ENCODE results near the gene CROCC.
A peak's percentile ranks its signal among the peaks of the same experiment; 100 is the strongest.
"Not testable (repeated sequence)": the region's sequence is repeated elsewhere in the genome, so short reads cannot be mapped to it uniquely, and the experiment has no call there.

Gene CROCC, protein sequence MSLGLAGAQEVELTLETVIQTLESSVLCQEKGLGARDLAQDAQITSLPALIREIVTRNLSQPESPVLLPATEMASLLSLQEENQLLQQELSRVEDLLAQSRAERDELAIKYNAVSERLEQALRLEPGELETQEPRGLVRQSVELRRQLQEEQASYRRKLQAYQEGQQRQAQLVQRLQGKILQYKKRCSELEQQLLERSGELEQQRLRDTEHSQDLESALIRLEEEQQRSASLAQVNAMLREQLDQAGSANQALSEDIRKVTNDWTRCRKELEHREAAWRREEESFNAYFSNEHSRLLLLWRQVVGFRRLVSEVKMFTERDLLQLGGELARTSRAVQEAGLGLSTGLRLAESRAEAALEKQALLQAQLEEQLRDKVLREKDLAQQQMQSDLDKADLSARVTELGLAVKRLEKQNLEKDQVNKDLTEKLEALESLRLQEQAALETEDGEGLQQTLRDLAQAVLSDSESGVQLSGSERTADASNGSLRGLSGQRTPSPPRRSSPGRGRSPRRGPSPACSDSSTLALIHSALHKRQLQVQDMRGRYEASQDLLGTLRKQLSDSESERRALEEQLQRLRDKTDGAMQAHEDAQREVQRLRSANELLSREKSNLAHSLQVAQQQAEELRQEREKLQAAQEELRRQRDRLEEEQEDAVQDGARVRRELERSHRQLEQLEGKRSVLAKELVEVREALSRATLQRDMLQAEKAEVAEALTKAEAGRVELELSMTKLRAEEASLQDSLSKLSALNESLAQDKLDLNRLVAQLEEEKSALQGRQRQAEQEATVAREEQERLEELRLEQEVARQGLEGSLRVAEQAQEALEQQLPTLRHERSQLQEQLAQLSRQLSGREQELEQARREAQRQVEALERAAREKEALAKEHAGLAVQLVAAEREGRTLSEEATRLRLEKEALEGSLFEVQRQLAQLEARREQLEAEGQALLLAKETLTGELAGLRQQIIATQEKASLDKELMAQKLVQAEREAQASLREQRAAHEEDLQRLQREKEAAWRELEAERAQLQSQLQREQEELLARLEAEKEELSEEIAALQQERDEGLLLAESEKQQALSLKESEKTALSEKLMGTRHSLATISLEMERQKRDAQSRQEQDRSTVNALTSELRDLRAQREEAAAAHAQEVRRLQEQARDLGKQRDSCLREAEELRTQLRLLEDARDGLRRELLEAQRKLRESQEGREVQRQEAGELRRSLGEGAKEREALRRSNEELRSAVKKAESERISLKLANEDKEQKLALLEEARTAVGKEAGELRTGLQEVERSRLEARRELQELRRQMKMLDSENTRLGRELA (N-terminal part only)

DNA sequence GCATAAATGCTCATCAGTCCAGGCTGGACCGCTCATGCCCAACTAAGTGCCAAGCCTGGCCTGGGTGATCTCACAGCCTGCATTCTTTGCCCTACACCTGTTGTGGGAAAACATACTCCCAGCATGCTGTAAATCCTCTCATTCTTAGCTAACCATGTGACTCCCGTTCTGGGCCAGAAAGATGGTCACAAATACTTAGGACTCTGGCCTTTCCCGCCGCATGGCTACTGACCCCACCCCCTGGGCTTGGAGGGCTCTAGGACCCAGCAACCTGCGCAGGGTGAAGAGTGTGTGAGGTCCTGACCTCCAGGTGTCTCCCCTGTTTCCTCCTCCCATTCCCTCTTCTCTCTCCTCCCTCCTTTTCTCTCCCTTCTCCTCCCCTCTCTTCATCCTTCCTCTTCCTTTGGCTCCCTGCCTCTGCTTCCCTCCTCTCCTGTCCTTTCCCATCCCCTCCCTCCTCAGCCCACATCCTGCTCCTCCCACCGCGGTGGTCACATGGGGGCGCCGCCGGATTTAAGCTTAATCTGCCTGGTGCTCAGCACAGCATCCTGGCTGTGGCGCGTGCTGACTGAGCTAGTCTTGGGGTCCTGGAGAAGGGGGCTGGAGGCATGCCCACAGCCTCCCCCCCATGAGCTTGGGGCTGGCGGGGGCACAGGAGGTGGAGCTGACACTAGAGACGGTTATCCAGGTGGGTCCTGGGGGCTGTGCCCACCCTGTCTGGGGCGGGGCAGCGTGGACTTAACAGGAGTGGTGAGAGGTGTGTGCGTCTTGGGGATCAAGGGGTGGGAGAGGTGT lies at the start of gene CROCC:
TSS of gene CROCC (plus strand) at position 541 of the 795 bp plus-strand sequence. CDS start at position 629, 88 bp downstream.
- ATAC-seq: peak; percentile 80
- no peak for TF ChIP-seq TOX (CRISPR knock-in tag; IDR thresholded peaks at IDR 0.05; ENCODE audit: borderline replicate concordance)
- 0 out of 2 replicates have a peak, but pooled peaks have one; percentile 21 for TF ChIP-seq SNAI2 (CRISPR knock-in tag; IDR thresholded peaks at IDR 0.05)

- ATAC-seq: peak; percentile 59
Measured at GRCh38 chr1:16872152-16873075, 49.3 kb upstream of the CROCC start.

- ATAC-seq: not testable (repeated sequence)
Measured at GRCh38 chr1:16873076-16873879, 48.5 kb upstream of the CROCC start.

DNA sequence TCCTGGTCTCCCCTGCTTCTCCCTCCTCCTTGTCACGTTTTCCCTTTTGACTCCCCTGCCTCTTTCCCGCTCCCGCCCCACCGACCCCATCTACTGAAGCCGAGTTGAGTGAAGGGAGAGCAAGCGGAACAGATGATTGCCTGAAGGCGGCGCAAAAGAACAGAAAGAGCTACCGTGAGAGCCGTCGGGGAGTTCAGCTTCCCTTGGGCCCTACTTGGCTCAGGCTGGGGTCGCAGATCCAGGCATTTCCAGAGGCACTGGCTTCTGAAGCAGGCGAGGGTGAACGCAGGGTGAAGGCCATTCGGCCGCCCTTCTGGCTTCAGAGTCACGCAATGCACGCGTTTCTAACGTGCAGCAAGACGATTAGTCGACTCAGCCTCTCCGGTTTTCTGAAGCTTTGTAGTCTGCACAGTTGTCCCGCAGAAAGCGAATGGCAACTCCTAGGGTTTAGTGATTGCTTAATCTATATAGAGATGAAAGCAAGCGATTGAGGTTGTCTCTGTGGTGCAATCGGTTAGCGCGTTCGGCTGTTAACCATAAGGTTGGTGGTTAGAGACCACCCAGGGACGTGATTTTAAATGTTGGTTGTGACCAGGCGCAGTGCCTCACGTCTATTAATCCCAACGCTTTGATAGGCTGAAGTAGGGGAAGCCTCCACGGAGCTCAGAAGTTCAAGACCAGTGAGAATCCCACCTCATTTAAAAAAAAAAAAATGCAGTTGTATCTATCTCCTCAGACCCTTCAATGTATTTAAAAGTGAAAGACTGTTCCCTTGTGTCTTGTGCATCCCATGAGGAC lies 46.6 kb upstream of the CROCC start:
- not testable (repeated sequence) for ATAC-seq

- not testable (repeated sequence) for ATAC-seq
Measured at GRCh38 chr1:16881742-16882141, 40.0 kb upstream of the CROCC start.

DNA sequence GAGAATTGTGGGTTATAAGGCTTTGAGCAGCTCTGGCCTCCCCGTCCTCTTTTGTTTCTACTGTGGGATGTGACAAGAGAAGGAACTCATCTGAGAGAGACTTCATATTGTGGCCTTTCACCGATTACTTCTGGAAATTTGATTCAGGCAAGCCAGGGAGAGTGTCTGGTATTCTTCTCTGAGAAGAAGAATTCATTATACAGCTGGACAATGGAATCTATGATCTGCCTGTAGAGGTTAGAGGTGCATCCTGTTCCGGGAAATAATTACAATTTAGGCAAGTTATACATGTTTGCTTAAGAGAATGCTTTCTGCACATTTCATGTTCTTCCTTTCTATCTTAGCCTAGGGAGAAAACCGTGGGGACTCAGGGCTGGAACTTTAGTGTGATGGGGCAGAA lies 38.7 kb upstream of the CROCC start:
- TF ChIP-seq BACH2 (CRISPR knock-in tag; IDR thresholded peaks at IDR 0.05; ENCODE audit: borderline replicate concordance): no peak
- TF ChIP-seq TOX (CRISPR knock-in tag; IDR thresholded peaks at IDR 0.05; ENCODE audit: borderline replicate concordance): no peak
- TF ChIP-seq ZNF8 (CRISPR knock-in tag; IDR thresholded peaks at IDR 0.05): no peak
- TF ChIP-seq ARNTL (CRISPR knock-in tag; IDR thresholded peaks at IDR 0.05; ENCODE audit: borderline replicate concordance, low read depth): no peak
- no peak for ATAC-seq

GRCh38 chr1:16884487-16884886 lies 37.2 kb upstream of the CROCC start:
- not testable (repeated sequence) for ATAC-seq

GRCh38 chr1:16886860-16887605 lies 34.7 kb upstream of the CROCC start:
- TF ChIP-seq ISL1 (CRISPR knock-in tag; IDR thresholded peaks at IDR 0.05): no peak
- TF ChIP-seq ESRRG (CRISPR knock-in tag; IDR thresholded peaks at IDR 0.05): no peak
- TF ChIP-seq SNAI2 (CRISPR knock-in tag; IDR thresholded peaks at IDR 0.05): no peak
- TF ChIP-seq, protein P1, sequence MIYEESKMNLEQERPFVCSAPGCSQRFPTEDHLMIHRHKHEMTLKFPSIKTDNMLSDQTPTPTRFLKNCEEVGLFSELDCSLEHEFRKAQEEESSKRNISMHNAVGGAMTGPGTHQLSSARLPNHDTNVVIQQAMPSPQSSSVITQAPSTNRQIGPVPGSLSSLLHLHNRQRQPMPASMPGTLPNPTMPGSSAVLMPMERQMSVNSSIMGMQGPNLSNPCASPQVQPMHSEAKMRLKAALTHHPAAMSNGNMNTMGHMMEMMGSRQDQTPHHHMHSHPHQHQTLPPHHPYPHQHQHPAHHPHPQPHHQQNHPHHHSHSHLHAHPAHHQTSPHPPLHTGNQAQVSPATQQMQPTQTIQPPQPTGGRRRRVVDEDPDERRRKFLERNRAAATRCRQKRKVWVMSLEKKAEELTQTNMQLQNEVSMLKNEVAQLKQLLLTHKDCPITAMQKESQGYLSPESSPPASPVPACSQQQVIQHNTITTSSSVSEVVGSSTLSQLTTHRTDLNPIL (CRISPR knock-in tag; IDR thresholded peaks at IDR 0.05; ENCODE audit: low read depth): no peak
- TF ChIP-seq BACH2 (CRISPR knock-in tag; IDR thresholded peaks at IDR 0.05; ENCODE audit: borderline replicate concordance): no peak
- no peak for TF ChIP-seq ZC3H10 (CRISPR knock-in tag; IDR thresholded peaks at IDR 0.05)
- TF ChIP-seq ZFP30 (CRISPR knock-in tag; IDR thresholded peaks at IDR 0.05): no peak
- TF ChIP-seq ZNF70 (CRISPR knock-in tag; IDR thresholded peaks at IDR 0.05): no peak
- TF ChIP-seq, protein P2, sequence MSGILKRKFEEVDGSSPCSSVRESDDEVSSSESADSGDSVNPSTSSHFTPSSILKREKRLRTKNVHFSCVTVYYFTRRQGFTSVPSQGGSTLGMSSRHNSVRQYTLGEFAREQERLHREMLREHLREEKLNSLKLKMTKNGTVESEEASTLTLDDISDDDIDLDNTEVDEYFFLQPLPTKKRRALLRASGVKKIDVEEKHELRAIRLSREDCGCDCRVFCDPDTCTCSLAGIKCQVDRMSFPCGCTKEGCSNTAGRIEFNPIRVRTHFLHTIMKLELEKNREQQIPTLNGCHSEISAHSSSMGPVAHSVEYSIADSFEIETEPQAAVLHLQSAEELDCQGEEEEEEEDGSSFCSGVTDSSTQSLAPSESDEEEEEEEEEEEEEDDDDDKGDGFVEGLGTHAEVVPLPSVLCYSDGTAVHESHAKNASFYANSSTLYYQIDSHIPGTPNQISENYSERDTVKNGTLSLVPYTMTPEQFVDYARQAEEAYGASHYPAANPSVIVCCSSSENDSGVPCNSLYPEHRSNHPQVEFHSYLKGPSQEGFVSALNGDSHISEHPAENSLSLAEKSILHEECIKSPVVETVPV (CRISPR knock-in tag; IDR thresholded peaks at IDR 0.05): no peak
- TF ChIP-seq ZNF565 (CRISPR knock-in tag; conservative IDR thresholded peaks at IDR 0.05; ENCODE audit: low read depth): no peak
- no peak for TF ChIP-seq TOX (CRISPR knock-in tag; IDR thresholded peaks at IDR 0.05; ENCODE audit: borderline replicate concordance)
- TF ChIP-seq ZFP3 (CRISPR knock-in tag; IDR thresholded peaks at IDR 0.05): no peak

More at GRCh38 chr1:16886860-16887605, 34.7 kb upstream of the CROCC start:
- ATAC-seq: no peak

Data from SK-N-SH treated with all-trans-retinoic acid at 6 μM for 48 hours (cell line).